ENCODE results near the gene GATA5. TPM values are rescaled to one million over a fixed set of nuclear protein-coding genes. Genes with fewer than 3 reads are reported as not detected.

Gene GATA5
- total RNA-seq, 1 donor from 2014 or later: not detected

GRCh38 chr20:62472941-62473585 is 2.7 kb downstream of the GATA5 start:
- no peaks in the 10 kb centered on the region for H3K36me3 ChIP-seq (ENCODE audit: control insufficient read depth, insufficient read depth, low read length)
- H3K4me3 ChIP-seq (ENCODE audit: low read depth, low read length): no peak overlapping the region
- FAIRE-seq (no peak), DNase-seq (ENCODE audit: low read depth) (no peak)
- peaks cover 30% of the 10 kb centered on the region for H3K27me3 ChIP-seq (ENCODE audit: control insufficient read depth, insufficient read depth, low read length)
- TF ChIP-seq CTCF (IDR thresholded peaks at IDR 0.05; ENCODE audit: insufficient read depth, low read length, severe bottlenecking): no peak

DNA sequence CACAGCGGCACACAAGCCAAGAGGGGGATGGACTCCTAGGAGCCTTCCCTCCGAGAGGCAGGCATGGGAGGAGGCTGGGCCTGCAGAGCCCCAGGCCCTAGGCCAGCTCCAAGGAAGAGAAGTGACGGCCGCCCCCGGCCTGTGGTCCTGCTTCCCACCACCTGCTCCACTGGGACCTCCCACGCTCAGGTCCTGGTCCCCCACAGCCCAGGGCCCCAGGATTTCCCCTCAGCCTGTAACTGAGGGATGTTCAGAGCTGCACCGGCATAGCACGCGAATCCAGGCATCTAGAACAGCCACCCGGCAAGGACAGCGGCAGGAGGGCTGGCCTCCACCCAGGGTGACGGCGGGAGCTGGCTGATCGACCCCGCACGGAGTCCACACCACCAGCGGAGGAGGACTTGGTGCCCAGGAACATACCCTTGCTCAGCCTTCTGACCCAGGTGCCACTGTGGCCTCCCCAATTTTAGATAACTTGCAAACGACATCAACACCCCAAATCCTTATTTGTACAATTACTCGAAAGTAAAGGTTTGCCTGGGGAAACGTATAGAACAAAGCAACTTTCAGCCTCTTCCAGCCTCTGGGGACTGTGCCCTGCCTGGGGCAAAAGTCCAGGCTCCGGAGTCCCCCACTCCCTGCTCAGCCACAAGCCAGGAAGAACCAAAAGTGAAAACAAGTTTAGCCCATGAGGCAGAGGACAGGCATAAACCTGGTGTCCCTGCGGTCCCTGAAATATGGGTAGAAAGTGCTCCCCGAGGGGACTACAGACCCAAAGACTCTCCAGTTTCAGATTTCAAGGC is 3.5 kb downstream of the GATA5 start:
- peaks cover 23% of the 10 kb centered on the region for H3K27me3 ChIP-seq (ENCODE audit: control insufficient read depth, insufficient read depth, low read length)
- TF ChIP-seq CTCF (IDR thresholded peaks at IDR 0.05; ENCODE audit: insufficient read depth, low read length, severe bottlenecking): no peak
- no peak for FAIRE-seq
- no peak for DNase-seq (ENCODE audit: low read depth)
- H3K4me3 ChIP-seq (ENCODE audit: low read depth, low read length): no peak overlapping the region
- no peaks in the 10 kb centered on the region for H3K36me3 ChIP-seq (ENCODE audit: control insufficient read depth, insufficient read depth, low read length)

- no peaks in the 10 kb centered on the region for H3K36me3 ChIP-seq (ENCODE audit: control insufficient read depth, insufficient read depth, low read length)
- no peak for FAIRE-seq
- no peak for TF ChIP-seq CTCF (IDR thresholded peaks at IDR 0.05; ENCODE audit: insufficient read depth, low read length, severe bottlenecking)
- H3K4me3 ChIP-seq (ENCODE audit: low read depth, low read length): no peak overlapping the region
- H3K27me3 ChIP-seq (ENCODE audit: control insufficient read depth, insufficient read depth, low read length): peaks cover 17% of the 10 kb centered on the region
- no peak for DNase-seq (ENCODE audit: low read depth)
These were observed 5.3 kb downstream of the GATA5 start for GRCh38 chr20:62470459-62470858.

GRCh38 chr20:62470001-62470400 is 5.8 kb downstream of the GATA5 start:
- peaks cover 14% of the 10 kb centered on the region for H3K27me3 ChIP-seq (ENCODE audit: control insufficient read depth, insufficient read depth, low read length)
- no peak for TF ChIP-seq CTCF (IDR thresholded peaks at IDR 0.05; ENCODE audit: insufficient read depth, low read length, severe bottlenecking)
- FAIRE-seq: no peak

GRCh38 chr20:62469352-62469751 is 6.4 kb downstream of the GATA5 start:
- peaks cover 7% of the 10 kb centered on the region for H3K27me3 ChIP-seq (ENCODE audit: control insufficient read depth, insufficient read depth, low read length)
- H3K36me3 ChIP-seq (ENCODE audit: control insufficient read depth, insufficient read depth, low read length): no peaks in the 10 kb centered on the region
- TF ChIP-seq CTCF (IDR thresholded peaks at IDR 0.05; ENCODE audit: insufficient read depth, low read length, severe bottlenecking): no peak
- H3K4me3 ChIP-seq (ENCODE audit: low read depth, low read length): no peak overlapping the region
- FAIRE-seq: no peak
- DNase-seq (ENCODE audit: low read depth): no peak

More at GRCh38 chr20:62470001-62470400, 5.8 kb downstream of the GATA5 start:
- Histone ChIP-seq H3K36me3 (ENCODE audit: control insufficient read depth, insufficient read depth, low read length) (no peaks in the 10 kb centered on the region), H3K4me3 (ENCODE audit: low read depth, low read length) (no peak overlapping the region)
- DNase-seq (ENCODE audit: low read depth): no peak

Measured in bronchial epithelial cell (primary cell).